ENCODE data around the gene RSPO3.

The RSPO3 gene

DNA sequence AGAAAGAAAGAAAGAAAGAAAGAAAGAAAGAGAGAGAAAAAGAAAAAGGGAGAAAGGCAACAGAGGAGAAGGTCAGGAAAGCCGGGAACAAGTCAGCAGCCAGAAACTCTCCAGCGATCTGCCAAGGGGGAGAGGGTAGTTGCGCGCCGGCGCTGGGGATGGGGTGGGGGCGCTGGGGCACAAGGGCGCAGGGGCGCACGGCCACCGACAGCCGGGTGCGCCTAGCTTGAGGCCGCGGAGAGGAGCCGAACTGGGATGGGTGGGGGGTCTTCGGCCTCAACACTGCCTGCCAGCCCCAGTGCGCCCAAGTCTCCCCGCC is 533 bp upstream of the RSPO3 start:
- TF ChIP-seq, protein P1, sequence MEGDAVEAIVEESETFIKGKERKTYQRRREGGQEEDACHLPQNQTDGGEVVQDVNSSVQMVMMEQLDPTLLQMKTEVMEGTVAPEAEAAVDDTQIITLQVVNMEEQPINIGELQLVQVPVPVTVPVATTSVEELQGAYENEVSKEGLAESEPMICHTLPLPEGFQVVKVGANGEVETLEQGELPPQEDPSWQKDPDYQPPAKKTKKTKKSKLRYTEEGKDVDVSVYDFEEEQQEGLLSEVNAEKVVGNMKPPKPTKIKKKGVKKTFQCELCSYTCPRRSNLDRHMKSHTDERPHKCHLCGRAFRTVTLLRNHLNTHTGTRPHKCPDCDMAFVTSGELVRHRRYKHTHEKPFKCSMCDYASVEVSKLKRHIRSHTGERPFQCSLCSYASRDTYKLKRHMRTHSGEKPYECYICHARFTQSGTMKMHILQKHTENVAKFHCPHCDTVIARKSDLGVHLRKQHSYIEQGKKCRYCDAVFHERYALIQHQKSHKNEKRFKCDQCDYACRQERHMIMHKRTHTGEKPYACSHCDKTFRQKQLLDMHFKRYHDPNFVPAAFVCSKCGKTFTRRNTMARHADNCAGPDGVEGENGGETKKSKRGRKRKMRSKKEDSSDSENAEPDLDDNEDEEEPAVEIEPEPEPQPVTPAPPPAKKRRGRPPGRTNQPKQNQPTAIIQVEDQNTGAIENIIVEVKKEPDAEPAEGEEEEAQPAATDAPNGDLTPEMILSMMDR (IDR thresholded peaks at IDR 0.05): no peak
- H3K36me3 ChIP-seq: no peaks in the 10 kb centered on the region
- no peaks in the 10 kb centered on the region for H3K9me3 ChIP-seq
- H3K27me3 ChIP-seq: peaks cover 98% of the 10 kb centered on the region
- H3K27ac ChIP-seq: no peak overlapping the region
- H3K4me3 ChIP-seq (ENCODE audit: low read depth in 1 of 2, low read length in 1 of 2): peak overlapping the region in 1 of 2 experiments; percentile 25
- peaks cover 18 to 26% of the 10 kb centered on the region in 2 experiments for H3K4me1 ChIP-seq (ENCODE audit: control insufficient read depth in 1 of 2, insufficient read depth in 1 of 2, low read depth in 1 of 2, low read length in 1 of 2)

DNA sequence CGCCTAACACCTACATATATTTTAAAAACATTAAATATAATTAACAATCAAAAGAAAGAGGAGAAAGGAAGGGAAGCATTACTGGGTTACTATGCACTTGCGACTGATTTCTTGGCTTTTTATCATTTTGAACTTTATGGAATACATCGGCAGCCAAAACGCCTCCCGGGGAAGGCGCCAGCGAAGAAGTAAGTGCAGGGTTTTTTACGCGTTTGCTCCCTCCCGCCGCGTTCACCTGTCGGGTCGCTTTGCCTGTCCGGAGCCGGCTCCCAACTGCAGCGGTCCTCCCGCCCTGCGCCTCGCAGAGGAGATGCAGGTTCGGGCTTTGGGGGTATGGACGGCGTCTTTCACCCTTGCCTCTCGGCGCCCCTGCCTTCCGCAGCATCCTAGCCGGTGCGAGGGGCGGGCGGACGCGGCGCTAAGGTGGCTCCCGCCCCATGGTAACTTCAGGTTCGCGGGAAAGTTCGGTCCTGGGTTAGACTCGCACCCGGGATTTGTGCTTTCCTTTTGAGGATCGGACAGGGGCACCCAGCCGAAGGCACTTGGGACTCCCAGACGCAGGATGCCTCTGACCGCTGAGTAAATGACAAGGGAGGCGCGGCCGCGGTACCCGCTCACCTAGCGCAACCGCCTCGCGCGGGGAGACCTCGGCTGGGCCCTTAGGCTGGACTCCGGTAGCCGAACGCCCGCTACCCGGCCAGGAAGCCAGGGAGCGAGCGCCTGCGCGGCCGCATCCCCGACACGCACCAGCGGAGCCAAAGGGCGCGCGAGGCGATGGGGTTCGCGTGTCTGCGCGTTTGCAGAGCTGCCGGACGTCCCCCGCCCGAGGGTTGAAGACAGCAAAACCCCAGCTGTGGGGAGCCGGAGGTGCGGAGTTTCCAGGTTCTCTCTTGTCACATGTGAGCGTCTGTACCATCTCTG is 891 bp downstream of the RSPO3 start:
- Histone ChIP-seq H3K27me3 (peaks cover 100% of the 10 kb centered on the region), H3K27ac (no peak overlapping the region), H3K36me3 (no peaks in the 10 kb centered on the region), H3K4me1 (ENCODE audit: control insufficient read depth in 1 of 2, insufficient read depth in 1 of 2, low read depth in 1 of 2, low read length in 1 of 2) (peaks cover 18 to 26% of the 10 kb centered on the region in 2 experiments), H3K9me3 (no peaks in the 10 kb centered on the region), H3K4me3 (ENCODE audit: low read depth in 1 of 2, low read length in 1 of 2) (peak overlapping the region; percentile 0 to 30)
- TF ChIP-seq, protein P1 (IDR thresholded peaks at IDR 0.05): no peak

DNA sequence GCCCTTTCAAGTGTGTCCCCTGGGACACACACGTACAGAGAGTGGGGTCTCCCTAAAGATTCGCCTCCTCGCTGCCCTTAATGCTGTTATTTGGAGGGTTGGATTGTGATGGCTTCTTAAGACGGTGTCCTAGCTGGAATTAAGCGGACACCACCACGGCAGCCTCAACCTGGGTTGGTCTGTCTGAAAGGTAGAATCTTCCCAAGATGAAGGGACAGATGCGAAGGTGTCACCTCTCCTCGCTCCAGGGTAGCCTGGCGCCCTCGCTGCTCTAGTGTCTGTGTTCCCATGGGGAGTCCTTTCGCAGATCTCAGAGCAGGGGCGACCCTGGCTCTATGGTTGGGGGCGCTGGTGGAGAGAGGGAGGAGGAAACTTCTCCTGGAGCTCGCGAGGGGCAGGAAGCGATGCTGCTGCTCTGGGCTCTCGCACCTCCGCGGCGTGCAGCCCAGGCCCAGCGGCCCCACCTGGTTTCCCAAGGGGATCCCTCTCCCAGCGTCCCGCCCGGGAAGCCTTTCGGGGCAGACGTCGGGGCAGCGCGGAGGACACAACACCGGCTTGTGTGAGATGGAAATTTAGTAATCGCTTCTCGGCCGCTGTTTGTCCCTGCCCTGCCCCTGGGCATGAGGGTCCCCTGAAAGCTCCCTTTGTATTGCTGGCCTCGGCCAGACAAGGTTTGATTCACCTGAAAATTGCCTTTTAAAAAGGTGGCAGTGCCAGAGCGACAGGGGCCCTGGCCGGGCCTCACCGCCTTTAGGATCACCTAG is 1.7 kb downstream of the RSPO3 start:
- Histone ChIP-seq H3K4me3 (ENCODE audit: low read depth in 1 of 2, low read length in 1 of 2) (peak overlapping the region in 1 of 2 experiments; percentile 30), H3K27me3 (peaks cover 100% of the 10 kb centered on the region), H3K36me3 (no peaks in the 10 kb centered on the region), H3K9me3 (no peaks in the 10 kb centered on the region), H3K27ac (no peak overlapping the region), H3K4me1 (ENCODE audit: control insufficient read depth in 1 of 2, insufficient read depth in 1 of 2, low read depth in 1 of 2, low read length in 1 of 2) (peaks cover 18 to 26% of the 10 kb centered on the region in 2 experiments)
- TF ChIP-seq, protein P1 (IDR thresholded peaks at IDR 0.05): no peak

- H3K27ac ChIP-seq: no peak overlapping the region
- peaks cover 18 to 26% of the 10 kb centered on the region in 2 experiments for H3K4me1 ChIP-seq (ENCODE audit: control insufficient read depth in 1 of 2, insufficient read depth in 1 of 2, low read depth in 1 of 2, low read length in 1 of 2)
- H3K4me3 ChIP-seq (ENCODE audit: low read depth in 1 of 2, low read length in 1 of 2): no peak overlapping the region
- TF ChIP-seq, protein P1 (IDR thresholded peaks at IDR 0.05): no peak
- H3K36me3 ChIP-seq: no peaks in the 10 kb centered on the region
- H3K27me3 ChIP-seq: peaks cover 100% of the 10 kb centered on the region
- H3K9me3 ChIP-seq: no peaks in the 10 kb centered on the region
Observed at GRCh38 chr6:127120787-127121636, 2.5 kb downstream of the RSPO3 start.

- H3K4me1 ChIP-seq (ENCODE audit: control insufficient read depth in 1 of 2, insufficient read depth in 1 of 2, low read depth in 1 of 2, low read length in 1 of 2): peaks cover 18 to 26% of the 10 kb centered on the region in 2 experiments
- H3K27ac ChIP-seq: no peak overlapping the region
- TF ChIP-seq, protein P1 (IDR thresholded peaks at IDR 0.05): no peak
- H3K27me3 ChIP-seq: peaks cover 100% of the 10 kb centered on the region
- H3K36me3 ChIP-seq: no peaks in the 10 kb centered on the region
- no peak overlapping the region for H3K4me3 ChIP-seq (ENCODE audit: low read depth in 1 of 2, low read length in 1 of 2)
- H3K9me3 ChIP-seq: no peaks in the 10 kb centered on the region
Observed at GRCh38 chr6:127121637-127121960, 3.1 kb downstream of the RSPO3 start.

Data from neutrophil (primary cell).